SKM-1 (cell line): ENCODE measurements around the gene KCTD12.
"Not testable (repeated sequence)": the region's sequence is repeated elsewhere in the genome, so short reads cannot be mapped to it uniquely, and the experiment has no call there.

Experiments
- DNase-seq: peaks from one replicate; lab custom pipeline; 2025; ENCODE audit not compliant: unreplicated experiment; lab: John Stamatoyannopoulos, UW

The KCTD12 gene

GRCh38 chr13:76886292-76887075 is at the start of gene KCTD12:
KCTD12 (minus strand) TSS chr13:76886405; CDS start chr13:76886148, 257 bp downstream.
- no peak for DNase-seq

- DNase-seq = no peak
Measured at GRCh38 chr13:76934671-76935070, 48.5 kb upstream of the KCTD12 start.

GRCh38 chr13:76932076-76932475 is 45.9 kb upstream of the KCTD12 start:
- no peak for DNase-seq

- no peak for DNase-seq
Measured at GRCh38 chr13:76929851-76930374, 43.7 kb upstream of the KCTD12 start.

GRCh38 chr13:76929320-76929719 is 43.1 kb upstream of the KCTD12 start:
- no peak for DNase-seq

GRCh38 chr13:76928456-76928855 is 42.3 kb upstream of the KCTD12 start:
- DNase-seq = no peak

- no peak for DNase-seq
Measured at GRCh38 chr13:76927955-76928354, 41.8 kb upstream of the KCTD12 start.

- DNase-seq = no peak
Measured at GRCh38 chr13:76925115-76925514, 38.9 kb upstream of the KCTD12 start.

GRCh38 chr13:76921516-76921915 is 35.3 kb upstream of the KCTD12 start:
- DNase-seq = no peak

- DNase-seq = not testable (repeated sequence)
Measured at GRCh38 chr13:76917755-76918481, 31.7 kb upstream of the KCTD12 start.

GRCh38 chr13:76917095-76917494 is 30.9 kb upstream of the KCTD12 start:
- DNase-seq = no peak

GRCh38 chr13:76913898-76914297 is 27.7 kb upstream of the KCTD12 start:
- no peak for DNase-seq

GRCh38 chr13:76912476-76912875 is 26.3 kb upstream of the KCTD12 start:
- DNase-seq = no peak

- DNase-seq = no peak
Measured at GRCh38 chr13:76904507-76904906, 18.3 kb upstream of the KCTD12 start.

GRCh38 chr13:76903544-76904162 is 17.4 kb upstream of the KCTD12 start:
- peak; percentile 84 for DNase-seq

- not testable (repeated sequence) for DNase-seq
Measured at GRCh38 chr13:76899066-76899465, 12.9 kb upstream of the KCTD12 start.

- DNase-seq = not testable (repeated sequence)
Measured at GRCh38 chr13:76897171-76897570, 11.0 kb upstream of the KCTD12 start.

GRCh38 chr13:76894401-76895110 is 8.4 kb upstream of the KCTD12 start:
- DNase-seq = no peak

- DNase-seq = no peak
Measured at GRCh38 chr13:76892488-76892887, 6.3 kb upstream of the KCTD12 start.

- DNase-seq = no peak
Measured at GRCh38 chr13:76890021-76890420, 3.8 kb upstream of the KCTD12 start.

- DNase-seq = no peak
Measured at GRCh38 chr13:76889254-76889653, 3.0 kb upstream of the KCTD12 start.
